MM.1S (cell line): Measurements from ENCODE around the gene PLBD2.

ENCODE experiments used
- CTCF ChIP-seq: fragments of 300-600 bp; sonication (generic); IDR thresholded peaks from 2 replicates; pipeline ENCODE4 v1.5.1; 2016; ENCODE audit warnings: antibody characterized with exemption, low read length, mixed read lengths
- EZH2 ChIP-seq: fragments of 300-600 bp; sonication (generic); optimal IDR thresholded peaks from 2 replicates; pipeline ENCODE3; 2017; ENCODE audit warnings: low read depth, mild to moderate bottlenecking, antibody characterized with exemption, low read length, mixed read lengths

DNA sequence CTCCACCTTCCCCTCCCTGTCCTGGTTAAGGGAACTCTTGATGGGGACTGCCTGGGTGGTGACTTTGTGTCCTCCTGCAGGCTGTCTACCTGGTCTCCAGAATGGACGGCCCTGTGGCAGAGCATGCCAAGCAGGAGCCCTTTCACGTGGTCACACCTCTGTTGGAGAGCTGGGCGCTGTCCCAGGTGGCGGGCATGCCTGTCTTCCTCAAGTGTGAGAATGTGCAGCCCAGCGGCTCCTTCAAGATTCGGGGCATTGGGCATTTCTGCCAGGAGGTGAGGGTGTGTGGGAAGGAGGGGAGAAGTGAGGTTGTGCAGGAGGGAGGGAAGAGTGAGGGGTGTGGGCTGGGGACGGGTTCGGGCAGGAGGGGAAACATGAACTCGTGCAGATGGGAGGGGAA lies 69.5 kb downstream of the PLBD2 start:
- no peak for TF ChIP-seq CTCF
- TF ChIP-seq EZH2: no peak
